Activated CD8-positive, alpha-beta T cell treated with anti-CD3 and anti-CD28 coated beads for 36 hours (primary cell): ENCODE results near the gene GOSR2. TPM values are rescaled to one million over a fixed set of nuclear protein-coding genes. Genes with fewer than 3 reads are reported as not detected.

Experiments
- ATAC-seq: fragments of 200-7000 bp; cut with Tn5 transposase; one replicate; pipeline ENCODE4 v1.10.0; 2021; ENCODE audit warnings: mild to moderate bottlenecking, moderate library complexity
- CTCF ChIA-PET: fragments of 350-600 bp; sonication (Branson Sonifier 250); formaldehyde crosslinking; loops from one replicate; lab custom pipeline; 2021; ENCODE audit warnings: antibody characterized with exemption; lab: Charles Lee
- POLR2A ChIA-PET: fragments of 350-600 bp; sonication (Branson Sonifier 250); formaldehyde crosslinking; loops from one replicate; lab custom pipeline; 2021; ENCODE audit warnings: antibody characterized with exemption; lab: Charles Lee
- DNase-seq: peaks from one replicate; pipeline ENCODE4 v3.0.0-alpha.2; 2020
- H3K27ac Mint-ChIP-seq: one replicate; pipeline ENCODE4 v1.8.0; 2021; ENCODE audit warnings: mild to moderate bottlenecking, mixed read lengths
- H3K27me3 Mint-ChIP-seq: one replicate; pipeline ENCODE4 v1.8.0; 2021; ENCODE audit warnings: mixed read lengths
- H3K36me3 Mint-ChIP-seq: one replicate; pipeline ENCODE4 v1.8.0; 2021; ENCODE audit warnings: low read depth, mixed read lengths
- H3K4me1 Mint-ChIP-seq: one replicate; pipeline ENCODE4 v1.8.0; 2021; ENCODE audit warnings: low read depth, mixed read lengths
- H3K4me3 Mint-ChIP-seq: one replicate; pipeline ENCODE4 v1.8.0; 2021; ENCODE audit warnings: mild to moderate bottlenecking, moderate library complexity, mixed read lengths
- H3K9me3 Mint-ChIP-seq: one replicate; pipeline ENCODE4 v1.8.0; 2021; ENCODE audit warnings: mixed read lengths
- intact Hi-C: fragments of 100-400 bp; cut with micrococcal nuclease; formaldehyde crosslinking; loops from one replicate; pipeline ENCODE4 v1.10.0; 2022
- total RNA-seq, 2 experiments: library from RNA; stranded (reverse); gene quantifications; one replicate each; pipeline ENCODE4 v1.2.3, GENCODE V29; 2021
- TF ChIP-seq, protein P1 (sequence below): fragments of 200-600 bp; IDR thresholded peaks from one replicate; pipeline ENCODE4 v1.8.0; 2022; ENCODE audit warnings: antibody characterized with exemption, mild to moderate bottlenecking

GOSR2 gene
- total RNA-seq, 2 experiments from 2014 or later = 44.8 to 50.0 TPM

GRCh38 chr17:46935658-46936266, 12.8 kb downstream of the GOSR2 start:
- no peak overlapping the region for H3K4me3 Mint-ChIP-seq
- H3K27me3 Mint-ChIP-seq = no peaks in the 10 kb centered on the region
- ATAC-seq (no peak), DNase-seq (no peak)
- no peaks in the 10 kb centered on the region for H3K9me3 Mint-ChIP-seq
- no peaks in the 10 kb centered on the region for H3K4me1 Mint-ChIP-seq
- ChIA-PET CTCF (no interaction called here), POLR2A (no interaction called here)
- peaks cover 46% of the 10 kb centered on the region for H3K36me3 Mint-ChIP-seq
- TF ChIP-seq, protein P1, sequence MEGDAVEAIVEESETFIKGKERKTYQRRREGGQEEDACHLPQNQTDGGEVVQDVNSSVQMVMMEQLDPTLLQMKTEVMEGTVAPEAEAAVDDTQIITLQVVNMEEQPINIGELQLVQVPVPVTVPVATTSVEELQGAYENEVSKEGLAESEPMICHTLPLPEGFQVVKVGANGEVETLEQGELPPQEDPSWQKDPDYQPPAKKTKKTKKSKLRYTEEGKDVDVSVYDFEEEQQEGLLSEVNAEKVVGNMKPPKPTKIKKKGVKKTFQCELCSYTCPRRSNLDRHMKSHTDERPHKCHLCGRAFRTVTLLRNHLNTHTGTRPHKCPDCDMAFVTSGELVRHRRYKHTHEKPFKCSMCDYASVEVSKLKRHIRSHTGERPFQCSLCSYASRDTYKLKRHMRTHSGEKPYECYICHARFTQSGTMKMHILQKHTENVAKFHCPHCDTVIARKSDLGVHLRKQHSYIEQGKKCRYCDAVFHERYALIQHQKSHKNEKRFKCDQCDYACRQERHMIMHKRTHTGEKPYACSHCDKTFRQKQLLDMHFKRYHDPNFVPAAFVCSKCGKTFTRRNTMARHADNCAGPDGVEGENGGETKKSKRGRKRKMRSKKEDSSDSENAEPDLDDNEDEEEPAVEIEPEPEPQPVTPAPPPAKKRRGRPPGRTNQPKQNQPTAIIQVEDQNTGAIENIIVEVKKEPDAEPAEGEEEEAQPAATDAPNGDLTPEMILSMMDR = no peak
- H3K27ac Mint-ChIP-seq = peak overlapping the region; percentile 6
- intact Hi-C loops = no loop called here

GRCh38 chr17:46940692-46941404, 17.9 kb downstream of the GOSR2 start:
- Mint-ChIP-seq H3K4me1 (peaks cover 22% of the 10 kb centered on the region), H3K36me3 (peaks cover 23% of the 10 kb centered on the region), H3K4me3 (no peak overlapping the region), H3K27me3 (no peaks in the 10 kb centered on the region), H3K27ac (peak overlapping the region; percentile 83), H3K9me3 (no peaks in the 10 kb centered on the region)
- ATAC-seq = peak; percentile 79
- TF ChIP-seq, protein P1 = peak; percentile 85
- CTCF ChIA-PET = interaction anchor here (0.6 to 5.8 kb wide), 23 partner anchors 7 to 557 kb away, joined by 3 to 45 read pairs (median 3); partner anchors contain the start of gene GOSR2
- peak; percentile 87 for DNase-seq
- intact Hi-C loops = loop anchor here (5.0 kb wide), 2 partner anchors 61 to 99 kb away; no protein-coding TSS in a partner anchor
- POLR2A ChIA-PET = interaction anchor here (0.6 kb wide), 1 partner anchor 9 kb away, joined by 4 read pairs; no protein-coding TSS in a partner anchor

DNA sequence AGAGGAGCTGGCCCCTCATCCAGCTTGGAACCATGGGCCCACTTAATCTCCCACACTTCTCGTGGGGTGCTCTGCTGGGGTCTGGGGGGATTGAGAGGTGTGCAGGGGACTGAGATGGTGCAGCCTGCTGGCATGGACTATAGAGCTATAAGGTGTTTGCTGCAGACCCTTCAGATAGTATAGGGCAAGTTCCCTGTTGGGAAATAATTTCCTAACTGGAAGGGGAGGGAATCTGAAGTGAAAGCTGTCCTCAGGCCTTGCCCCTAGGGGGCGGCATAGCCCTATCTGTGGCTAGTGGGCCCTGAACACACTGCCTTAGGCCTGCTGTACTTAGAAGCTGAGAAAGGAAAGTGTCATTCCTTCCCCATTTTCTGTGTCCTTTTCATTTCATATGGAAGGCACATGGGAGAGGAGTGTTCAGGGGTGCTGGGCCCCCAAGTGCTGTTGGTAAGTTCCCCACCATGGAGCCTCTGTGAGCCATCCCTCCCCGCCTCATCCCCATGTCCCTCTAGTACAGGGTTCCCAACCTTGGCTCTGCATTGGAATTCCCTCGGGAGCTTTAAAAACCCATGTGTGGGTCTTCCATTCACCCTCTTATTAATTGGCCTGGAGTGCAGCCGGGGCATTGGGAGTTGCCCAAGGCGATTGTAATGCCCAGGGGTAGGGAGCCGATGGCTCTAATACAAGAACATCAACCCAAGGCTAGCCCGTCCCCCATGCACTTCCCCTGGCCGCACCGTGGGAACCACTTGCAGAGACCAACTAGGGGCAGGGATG, 19.7 kb downstream of the GOSR2 start:
- H3K4me3 Mint-ChIP-seq = no peak overlapping the region

DNA sequence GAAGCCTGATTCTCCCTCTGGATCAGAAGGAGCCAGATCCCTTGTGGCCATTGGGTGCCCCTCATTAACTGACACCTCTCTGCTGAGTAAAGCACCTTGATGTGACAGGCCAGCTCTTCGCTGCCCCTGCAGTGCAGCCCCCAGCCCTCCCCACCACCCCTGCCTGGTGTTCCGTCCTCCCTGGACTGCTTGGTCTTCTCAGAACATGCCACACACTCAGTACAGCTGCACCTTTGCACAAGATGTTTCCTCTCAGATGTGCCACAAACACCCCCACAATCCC, 20.2 kb downstream of the GOSR2 start:
- H3K27me3 Mint-ChIP-seq = no peaks in the 10 kb centered on the region

More for the DNA sequence above, 19.7 kb downstream of the GOSR2 start:
- peaks cover 22% of the 10 kb centered on the region for H3K4me1 Mint-ChIP-seq
- CTCF ChIA-PET = interaction anchor here (0.5 to 5.8 kb wide), 22 partner anchors 9 to 248 kb away, joined by 3 to 45 read pairs (median 6); no protein-coding TSS in a partner anchor
- no peaks in the 10 kb centered on the region for H3K9me3 Mint-ChIP-seq
- H3K27me3 Mint-ChIP-seq = no peaks in the 10 kb centered on the region
- intact Hi-C loops = loop anchor here (5.0 kb wide), 2 partner anchors 60 to 100 kb away; no protein-coding TSS in a partner anchor
- TF ChIP-seq, protein P1 = peak; percentile 84
- POLR2A ChIA-PET = interaction anchor here (0.6 to 1.3 kb wide), 3 partner anchors 8 to 485 kb away, joined by 3 to 4 read pairs (median 3); no protein-coding TSS in a partner anchor
- DNase-seq = peak; percentile 69
- no peak overlapping the region for H3K27ac Mint-ChIP-seq
- H3K36me3 Mint-ChIP-seq = peaks cover 19% of the 10 kb centered on the region
- peak; percentile 47 for ATAC-seq

More for the DNA sequence above, 20.2 kb downstream of the GOSR2 start:
- TF ChIP-seq, protein P1 = no peak
- no peaks in the 10 kb centered on the region for H3K9me3 Mint-ChIP-seq
- intact Hi-C loops = loop anchor here (5.0 kb wide), 2 partner anchors 59 to 101 kb away; no protein-coding TSS in a partner anchor
- POLR2A ChIA-PET = no interaction called here
- H3K4me3 Mint-ChIP-seq = no peak overlapping the region
- no peak for DNase-seq
- CTCF ChIA-PET = interaction anchor here (0.5 to 5.8 kb wide), 15 partner anchors 8 to 247 kb away, joined by 3 to 45 read pairs (median 11); no protein-coding TSS in a partner anchor
- no peak overlapping the region for H3K27ac Mint-ChIP-seq
- peaks cover 19% of the 10 kb centered on the region for H3K36me3 Mint-ChIP-seq
- H3K4me1 Mint-ChIP-seq = peaks cover 22% of the 10 kb centered on the region
- ATAC-seq = peak; percentile 8
